ENCODE results near the gene TNFRSF13B.

- TF ChIP-seq CTCF (IDR thresholded peaks at IDR 0.05; ENCODE audit: borderline replicate concordance, extremely low read depth, low read length, poor library complexity, severe bottlenecking): no peak
- no peak for TF ChIP-seq EZH2 (IDR thresholded peaks at IDR 0.05; ENCODE audit: borderline replicate concordance, low read depth, low read length, severe bottlenecking)
These were observed 3.3 kb upstream of the TNFRSF13B start for GRCh38 chr17:16975277-16975651.

All from DND-41 (cell line).